Measurements from ENCODE around the gene TMEM255B. TPM values are rescaled to one million over a fixed set of nuclear protein-coding genes. Genes with fewer than 3 reads are reported as not detected.

TMEM255B gene
- total RNA-seq, 2 donors from 2014 or later: 3.0 to 4.2 TPM

DNA sequence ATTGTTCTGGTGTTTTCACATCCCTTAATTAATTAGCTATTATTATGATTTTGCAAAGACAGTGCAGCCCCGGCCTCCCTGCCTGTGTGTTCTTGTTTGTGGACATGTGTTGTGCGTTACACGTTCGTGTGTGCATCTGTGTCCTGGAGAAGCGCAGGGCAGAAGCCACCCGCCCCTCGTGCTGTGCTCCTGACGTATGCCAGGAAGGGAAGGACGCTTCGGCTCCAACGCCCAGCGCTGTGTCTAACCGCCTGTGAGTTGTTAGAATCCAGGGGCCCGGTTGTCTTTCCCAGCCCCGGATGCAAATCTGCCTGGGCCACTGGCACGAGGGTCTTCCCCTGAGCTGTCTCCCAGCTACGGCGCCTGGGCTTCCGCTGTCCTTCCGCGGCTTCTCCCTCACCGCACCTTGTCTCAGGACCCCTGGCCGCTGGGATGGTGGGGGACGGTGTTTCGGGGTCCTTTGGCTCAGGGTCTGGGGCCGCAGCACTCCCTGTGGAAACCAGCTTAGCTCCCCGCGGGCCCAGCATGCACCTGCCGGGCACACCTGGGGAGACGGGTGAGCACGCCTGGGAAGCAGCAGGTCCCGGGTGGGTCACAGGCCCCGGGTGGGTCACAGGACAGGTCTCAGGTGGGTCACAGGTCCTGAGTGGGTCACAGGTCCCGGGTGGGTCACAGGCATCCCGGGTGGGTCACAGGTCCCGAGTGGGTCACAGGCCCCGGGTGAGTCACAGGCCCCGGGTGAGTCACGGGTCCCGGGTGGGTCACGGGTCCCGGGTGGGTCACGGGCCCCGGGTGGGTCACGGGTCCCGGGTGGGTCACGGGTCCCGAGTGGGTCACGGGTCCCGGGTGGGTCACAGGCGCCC is 53.4 kb downstream of the TMEM255B start:
- H3K9ac ChIP-seq (ENCODE audit: low read depth in 2 of 2, low read length in 2 of 2): no peak overlapping the region
- H3K27ac ChIP-seq: no peak overlapping the region
- intact Hi-C loops (cut with DNase I): no loop called here
- H3K36me3 ChIP-seq: no peaks in the 10 kb centered on the region
- H3K4me3 ChIP-seq: no peak overlapping the region
- TF ChIP-seq, protein P1, sequence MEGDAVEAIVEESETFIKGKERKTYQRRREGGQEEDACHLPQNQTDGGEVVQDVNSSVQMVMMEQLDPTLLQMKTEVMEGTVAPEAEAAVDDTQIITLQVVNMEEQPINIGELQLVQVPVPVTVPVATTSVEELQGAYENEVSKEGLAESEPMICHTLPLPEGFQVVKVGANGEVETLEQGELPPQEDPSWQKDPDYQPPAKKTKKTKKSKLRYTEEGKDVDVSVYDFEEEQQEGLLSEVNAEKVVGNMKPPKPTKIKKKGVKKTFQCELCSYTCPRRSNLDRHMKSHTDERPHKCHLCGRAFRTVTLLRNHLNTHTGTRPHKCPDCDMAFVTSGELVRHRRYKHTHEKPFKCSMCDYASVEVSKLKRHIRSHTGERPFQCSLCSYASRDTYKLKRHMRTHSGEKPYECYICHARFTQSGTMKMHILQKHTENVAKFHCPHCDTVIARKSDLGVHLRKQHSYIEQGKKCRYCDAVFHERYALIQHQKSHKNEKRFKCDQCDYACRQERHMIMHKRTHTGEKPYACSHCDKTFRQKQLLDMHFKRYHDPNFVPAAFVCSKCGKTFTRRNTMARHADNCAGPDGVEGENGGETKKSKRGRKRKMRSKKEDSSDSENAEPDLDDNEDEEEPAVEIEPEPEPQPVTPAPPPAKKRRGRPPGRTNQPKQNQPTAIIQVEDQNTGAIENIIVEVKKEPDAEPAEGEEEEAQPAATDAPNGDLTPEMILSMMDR (IDR thresholded peaks at IDR 0.05): no peak
- no peaks in the 10 kb centered on the region for H3K4me1 ChIP-seq
- H3K9me3 ChIP-seq: no peaks in the 10 kb centered on the region
- no peak for DNase-seq
- H3K27me3 ChIP-seq: no peaks in the 10 kb centered on the region

DNA sequence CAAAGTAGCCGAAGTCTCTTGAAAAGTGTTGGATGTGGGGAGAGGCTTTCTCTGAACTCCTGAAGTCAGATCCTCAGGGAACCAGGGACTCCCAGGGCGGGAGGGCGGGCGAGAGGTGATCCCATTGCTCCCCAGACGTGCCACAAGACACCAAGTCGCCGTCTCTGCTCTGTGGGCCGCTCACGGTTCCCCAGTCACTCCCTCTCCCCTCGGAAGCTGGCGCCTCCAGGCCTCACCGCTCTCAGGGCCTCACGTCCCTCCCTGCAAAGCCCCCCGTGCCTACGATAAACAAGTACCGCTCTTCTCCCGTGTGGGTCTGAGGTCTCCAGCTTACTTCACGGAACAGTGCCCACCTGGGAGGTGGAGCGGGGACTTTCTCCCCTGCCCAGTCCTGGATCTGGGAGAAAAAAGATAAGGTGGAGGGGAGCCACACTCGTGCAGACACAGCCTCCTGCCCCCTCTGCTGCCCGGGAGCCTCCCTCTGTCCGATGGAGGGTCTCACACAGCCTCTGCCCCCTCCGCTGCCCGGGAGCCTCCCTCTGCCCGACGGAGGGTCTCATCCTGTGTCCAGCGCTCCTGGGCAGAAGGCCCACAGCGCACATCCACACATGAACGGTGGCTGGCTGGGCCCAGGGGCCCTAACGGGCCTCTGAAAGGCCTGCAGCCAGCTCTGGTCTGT is 54.2 kb downstream of the TMEM255B start:
- TF ChIP-seq, protein P1 (IDR thresholded peaks at IDR 0.05): no peak
- DNase-seq: no peak
- intact Hi-C loops (cut with DNase I): no loop called here
- Histone ChIP-seq H3K4me3 (no peak overlapping the region), H3K27me3 (no peaks in the 10 kb centered on the region), H3K9ac (ENCODE audit: low read depth in 2 of 2, low read length in 2 of 2) (no peak overlapping the region), H3K4me1 (no peaks in the 10 kb centered on the region), H3K27ac (no peak overlapping the region), H3K9me3 (no peaks in the 10 kb centered on the region), H3K36me3 (no peaks in the 10 kb centered on the region)

DNA sequence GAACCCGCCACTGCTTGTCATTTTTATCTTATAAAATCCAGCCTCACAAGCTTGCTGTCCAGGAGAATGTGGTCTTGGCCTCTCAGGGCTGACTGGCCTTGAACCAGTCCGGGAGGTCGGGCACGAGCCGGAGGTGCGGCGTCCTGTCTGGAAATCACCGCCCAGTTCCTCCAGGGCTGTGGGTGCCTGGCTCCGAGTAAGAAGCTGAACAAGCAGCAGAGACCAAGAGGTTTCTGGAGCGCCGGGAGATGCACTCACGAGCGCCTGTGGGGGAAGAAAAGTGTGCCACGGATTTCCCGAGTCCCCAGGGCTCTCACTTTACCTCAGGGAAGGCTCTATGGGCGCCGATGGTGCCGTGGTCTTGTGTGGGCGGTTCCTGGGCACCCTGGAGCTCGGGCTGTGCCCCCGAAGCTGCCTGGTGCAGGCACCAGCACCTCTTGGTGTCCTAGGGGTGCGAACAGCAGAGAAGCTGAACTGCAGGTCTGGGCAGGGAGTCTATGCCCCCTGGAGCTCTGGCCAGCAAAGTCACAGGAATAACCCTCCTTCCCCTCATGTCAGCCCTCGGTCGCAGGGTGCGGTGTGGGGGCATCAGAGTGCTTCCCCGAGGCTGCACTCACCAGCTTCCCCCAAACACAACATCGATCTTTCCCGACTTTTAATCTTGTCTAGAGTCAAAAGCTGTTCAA is 54.9 kb downstream of the TMEM255B start:
- intact Hi-C loops (cut with DNase I): no loop called here
- no peak for DNase-seq
- TF ChIP-seq, protein P1 (IDR thresholded peaks at IDR 0.05): no peak
- no peaks in the 10 kb centered on the region for H3K36me3 ChIP-seq
- H3K4me1 ChIP-seq: no peaks in the 10 kb centered on the region
- H3K4me3 ChIP-seq: no peak overlapping the region
- H3K9me3 ChIP-seq: no peaks in the 10 kb centered on the region
- H3K27me3 ChIP-seq: no peaks in the 10 kb centered on the region
- no peak overlapping the region for H3K9ac ChIP-seq (ENCODE audit: low read depth in 2 of 2, low read length in 2 of 2)
- no peak overlapping the region for H3K27ac ChIP-seq

DNA sequence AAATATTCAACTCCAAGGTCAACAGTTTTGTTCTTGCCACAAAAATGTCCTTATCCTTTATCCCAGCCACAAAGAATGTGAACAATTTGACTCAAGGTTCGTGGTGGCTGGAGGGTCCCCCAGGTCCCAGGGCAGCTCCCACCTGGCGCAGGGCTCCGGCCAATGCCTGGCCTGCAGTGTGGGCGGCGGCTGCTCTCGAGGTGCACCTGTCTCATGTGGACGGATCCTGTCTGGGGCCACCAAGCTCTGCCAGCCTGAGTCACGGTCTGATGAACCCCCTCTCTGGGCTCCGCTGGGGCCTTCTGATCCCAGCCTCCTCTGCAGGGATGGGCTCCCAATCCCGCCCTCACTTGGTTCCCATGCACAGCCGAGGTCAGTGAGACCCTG is 55.4 kb downstream of the TMEM255B start:
- Histone ChIP-seq H3K9me3 (no peaks in the 10 kb centered on the region), H3K4me1 (no peaks in the 10 kb centered on the region), H3K36me3 (no peaks in the 10 kb centered on the region), H3K27me3 (no peaks in the 10 kb centered on the region), H3K27ac (no peak overlapping the region), H3K4me3 (no peak overlapping the region), H3K9ac (ENCODE audit: low read depth in 2 of 2, low read length in 2 of 2) (no peak overlapping the region)
- TF ChIP-seq, protein P1 (IDR thresholded peaks at IDR 0.05): no peak
- intact Hi-C loops (cut with DNase I): no loop called here
- DNase-seq: no peak
